Measurements from ENCODE around the gene FSTL3. TPM values are rescaled to one million over a fixed set of nuclear protein-coding genes. Genes with fewer than 3 reads are reported as not detected.
"Not testable (repeated sequence)": the region's sequence is repeated elsewhere in the genome, so short reads cannot be mapped to it uniquely, and the experiment has no call there.

FSTL3 gene
- total RNA-seq, 1 donor from 2014 or later = 312 TPM

GRCh38 chr19:663682-664117 lies 12.5 kb upstream of the FSTL3 start:
- no peak for DNase-seq (ENCODE audit: low spot score)
- TF ChIP-seq, protein P1, sequence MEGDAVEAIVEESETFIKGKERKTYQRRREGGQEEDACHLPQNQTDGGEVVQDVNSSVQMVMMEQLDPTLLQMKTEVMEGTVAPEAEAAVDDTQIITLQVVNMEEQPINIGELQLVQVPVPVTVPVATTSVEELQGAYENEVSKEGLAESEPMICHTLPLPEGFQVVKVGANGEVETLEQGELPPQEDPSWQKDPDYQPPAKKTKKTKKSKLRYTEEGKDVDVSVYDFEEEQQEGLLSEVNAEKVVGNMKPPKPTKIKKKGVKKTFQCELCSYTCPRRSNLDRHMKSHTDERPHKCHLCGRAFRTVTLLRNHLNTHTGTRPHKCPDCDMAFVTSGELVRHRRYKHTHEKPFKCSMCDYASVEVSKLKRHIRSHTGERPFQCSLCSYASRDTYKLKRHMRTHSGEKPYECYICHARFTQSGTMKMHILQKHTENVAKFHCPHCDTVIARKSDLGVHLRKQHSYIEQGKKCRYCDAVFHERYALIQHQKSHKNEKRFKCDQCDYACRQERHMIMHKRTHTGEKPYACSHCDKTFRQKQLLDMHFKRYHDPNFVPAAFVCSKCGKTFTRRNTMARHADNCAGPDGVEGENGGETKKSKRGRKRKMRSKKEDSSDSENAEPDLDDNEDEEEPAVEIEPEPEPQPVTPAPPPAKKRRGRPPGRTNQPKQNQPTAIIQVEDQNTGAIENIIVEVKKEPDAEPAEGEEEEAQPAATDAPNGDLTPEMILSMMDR (IDR thresholded peaks at IDR 0.05) = no peak
- Mint-ChIP-seq H3K27ac (ENCODE audit: unreplicated experiment) (peak overlapping the region; percentile 76), H3K36me3 (ENCODE audit: low read depth) (no peaks in the 10 kb centered on the region), H3K4me3 (ENCODE audit: unreplicated experiment) (peak overlapping the region; percentile 72), H3K27me3 (ENCODE audit: low read depth) (no peaks in the 10 kb centered on the region), H3K9me3 (ENCODE audit: low read depth) (no peaks in the 10 kb centered on the region), H3K4me1 (ENCODE audit: low read depth) (peaks cover 44% of the 10 kb centered on the region)

DNA sequence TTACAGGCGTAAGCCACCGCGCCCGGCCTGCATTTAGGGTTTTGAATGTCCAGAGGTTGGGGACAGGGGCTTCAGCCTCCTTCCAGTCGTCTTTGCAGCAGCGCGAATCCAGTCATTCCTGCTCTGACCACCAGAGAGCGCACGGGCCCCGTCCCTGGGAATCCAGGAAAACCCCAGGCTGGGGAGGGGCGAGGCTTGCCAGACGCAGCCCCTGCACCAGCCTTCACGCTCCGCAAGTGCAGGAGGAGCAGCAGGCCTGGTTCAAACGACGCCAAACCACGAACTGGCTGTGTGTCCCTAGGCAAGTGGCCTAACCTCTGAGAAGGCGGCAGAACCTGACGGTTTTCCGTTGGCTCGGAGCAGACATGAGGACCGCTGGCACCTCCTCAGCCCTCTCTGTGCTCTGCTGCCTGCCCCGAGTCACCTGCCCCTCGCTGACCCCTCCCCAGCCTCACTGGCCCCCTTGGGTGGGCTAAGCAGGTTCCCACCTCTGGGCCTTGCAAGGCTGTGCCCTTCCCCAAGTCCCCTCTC lies 11.2 kb upstream of the FSTL3 start:
- peaks cover 46% of the 10 kb centered on the region for H3K4me1 Mint-ChIP-seq (ENCODE audit: low read depth)
- peak overlapping the region; percentile 63 for H3K27ac Mint-ChIP-seq (ENCODE audit: unreplicated experiment)
- peak overlapping the region; percentile 38 for H3K4me3 Mint-ChIP-seq (ENCODE audit: unreplicated experiment)
- DNase-seq (ENCODE audit: low spot score) = no peak
- TF ChIP-seq, protein P1 (IDR thresholded peaks at IDR 0.05) = peak; percentile 94
- no peaks in the 10 kb centered on the region for H3K9me3 Mint-ChIP-seq (ENCODE audit: low read depth)
- no peaks in the 10 kb centered on the region for H3K36me3 Mint-ChIP-seq (ENCODE audit: low read depth)
- no peaks in the 10 kb centered on the region for H3K27me3 Mint-ChIP-seq (ENCODE audit: low read depth)

DNA sequence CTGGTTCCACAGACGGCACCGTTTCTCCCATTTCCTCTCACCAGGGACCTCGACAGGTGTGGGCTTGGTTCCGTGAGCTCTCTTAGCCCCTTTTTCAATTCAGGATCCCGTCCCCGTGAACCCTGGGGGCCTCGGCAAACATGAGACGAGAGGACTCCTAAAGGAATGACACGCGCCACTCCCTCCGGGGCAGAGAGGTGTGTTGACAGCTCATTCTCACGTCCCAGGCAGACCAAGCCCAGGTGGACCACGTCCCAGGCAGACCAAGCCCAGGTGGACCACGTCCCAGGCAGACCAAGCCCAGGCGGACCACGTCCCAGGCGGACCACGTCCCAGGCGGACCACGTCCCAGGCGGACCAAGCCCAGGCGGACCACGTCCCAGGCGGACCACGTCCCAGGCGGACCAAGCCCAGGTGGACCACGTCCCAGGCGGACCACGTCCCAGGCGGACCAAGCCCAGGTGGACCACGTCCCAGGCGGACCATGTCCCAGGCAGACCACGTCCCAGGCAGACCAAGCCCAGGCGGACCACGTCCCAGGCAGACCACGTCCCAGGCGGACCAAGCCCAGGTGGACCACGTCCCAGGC lies 9.1 kb upstream of the FSTL3 start:
- H3K36me3 Mint-ChIP-seq (ENCODE audit: low read depth); H3K4me3 Mint-ChIP-seq (ENCODE audit: unreplicated experiment): not testable (repeated sequence)

DNA sequence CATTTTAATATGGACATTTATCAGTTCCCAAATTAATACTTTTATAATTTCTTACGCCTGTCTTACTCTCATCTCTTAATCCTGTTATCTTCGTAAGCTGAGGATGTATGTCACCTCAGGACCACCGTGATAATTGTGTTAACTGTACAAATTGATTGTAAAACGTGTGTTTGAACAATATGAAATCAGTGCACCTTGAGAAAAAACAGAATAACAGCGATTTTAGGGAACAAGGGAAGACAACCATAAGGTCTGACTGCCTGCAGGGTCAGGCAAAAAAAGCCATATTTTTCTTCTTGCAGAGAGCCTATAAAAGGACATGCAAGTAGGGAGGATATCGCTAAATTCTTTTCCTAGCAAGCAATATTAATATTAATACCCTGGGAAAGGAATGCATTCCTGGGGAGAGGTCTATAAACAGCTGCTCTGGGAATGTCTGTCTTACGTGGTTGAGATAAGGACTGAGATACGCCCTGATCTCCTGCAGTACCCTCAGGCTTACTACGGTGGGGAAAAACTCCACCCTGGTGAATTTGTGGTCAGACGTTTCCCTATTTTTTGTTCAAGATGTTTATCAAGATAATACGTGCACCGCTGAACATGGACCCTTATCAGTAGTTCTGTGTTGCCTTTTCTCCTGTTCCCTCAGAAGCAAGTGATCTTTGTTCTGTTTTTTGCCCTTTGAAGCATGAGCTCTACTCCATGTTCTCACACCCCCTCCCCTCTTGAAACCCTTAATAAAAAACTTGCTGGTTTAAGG lies 7.3 kb upstream of the FSTL3 start:
- H3K9me3 Mint-ChIP-seq (ENCODE audit: low read depth); H3K4me3 Mint-ChIP-seq (ENCODE audit: unreplicated experiment); H3K27me3 Mint-ChIP-seq (ENCODE audit: low read depth); DNase-seq (ENCODE audit: low spot score); H3K36me3 Mint-ChIP-seq (ENCODE audit: low read depth): not testable (repeated sequence)
- peak overlapping the region; percentile 46 for H3K27ac Mint-ChIP-seq (ENCODE audit: unreplicated experiment)
- H3K4me1 Mint-ChIP-seq (ENCODE audit: low read depth) = peaks cover 22% of the 10 kb centered on the region

More for the DNA sequence above, 9.1 kb upstream of the FSTL3 start:
- H3K4me1 Mint-ChIP-seq (ENCODE audit: low read depth) = peaks cover 28% of the 10 kb centered on the region
- not testable (repeated sequence) for H3K27ac Mint-ChIP-seq (ENCODE audit: unreplicated experiment); H3K9me3 Mint-ChIP-seq (ENCODE audit: low read depth); H3K27me3 Mint-ChIP-seq (ENCODE audit: low read depth); DNase-seq (ENCODE audit: low spot score)

- Mint-ChIP-seq H3K4me1 (ENCODE audit: low read depth) (peaks cover 16% of the 10 kb centered on the region), H3K9me3 (ENCODE audit: low read depth) (no peaks in the 10 kb centered on the region), H3K36me3 (ENCODE audit: low read depth) (no peaks in the 10 kb centered on the region), H3K27me3 (ENCODE audit: low read depth) (no peaks in the 10 kb centered on the region), H3K4me3 (ENCODE audit: unreplicated experiment) (no peak overlapping the region), H3K27ac (ENCODE audit: unreplicated experiment) (no peak overlapping the region)
- no peak for DNase-seq (ENCODE audit: low spot score)
- TF ChIP-seq, protein P1 (IDR thresholded peaks at IDR 0.05) = peak; percentile 11
Measured at GRCh38 chr19:670609-671075, 5.5 kb upstream of the FSTL3 start.

All from chondrocyte (in vitro differentiated cells).